Fibroblast of pulmonary artery (primary cell): Measurements from ENCODE around the gene COMMD10.
A peak's percentile ranks its signal among the peaks of the same experiment; 100 is the strongest.

Source experiments
- DNase-seq: peaks from one replicate; pipeline ENCODE4 v3.0.0-alpha.2; 2010; ENCODE audit warnings: low read depth
- H3K4me3 ChIP-seq: replicated peaks from 2 replicates; pipeline ENCODE4 v1.5.1; 2011; ENCODE audit warnings: low read depth, mild to moderate bottlenecking, control low read depth, low read length, moderate library complexity
- TF ChIP-seq, protein P1 (sequence below): IDR thresholded peaks from 2 replicates; pipeline ENCODE4 v1.5.1; 2011; ENCODE audit warnings: mild to moderate bottlenecking, control low read depth, low read length, inconsistent platforms; ENCODE audit errors: missing control alignments

The COMMD10 gene

DNA sequence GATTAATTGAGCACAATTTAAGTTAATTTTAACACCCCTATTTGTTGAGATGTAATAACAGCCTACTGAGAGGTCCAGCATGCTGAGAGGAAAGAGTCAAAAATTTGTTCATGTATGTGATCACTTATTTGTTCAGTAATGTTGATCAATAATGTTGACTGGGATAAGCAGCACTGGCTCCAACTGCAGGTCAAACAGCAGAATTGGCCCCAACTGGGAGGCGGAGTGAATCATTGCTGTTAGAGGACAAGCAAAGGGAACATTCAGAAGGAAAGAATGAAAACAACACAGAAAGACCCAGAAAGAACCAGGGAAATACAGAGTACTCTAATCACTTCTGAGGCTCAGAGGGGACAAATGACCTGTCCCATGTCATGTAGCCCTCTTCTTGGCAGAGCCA lies 221.1 kb downstream of the COMMD10 start:
- DNase-seq = no peak
- H3K4me3 ChIP-seq = no peak overlapping the region
- TF ChIP-seq, protein P1, sequence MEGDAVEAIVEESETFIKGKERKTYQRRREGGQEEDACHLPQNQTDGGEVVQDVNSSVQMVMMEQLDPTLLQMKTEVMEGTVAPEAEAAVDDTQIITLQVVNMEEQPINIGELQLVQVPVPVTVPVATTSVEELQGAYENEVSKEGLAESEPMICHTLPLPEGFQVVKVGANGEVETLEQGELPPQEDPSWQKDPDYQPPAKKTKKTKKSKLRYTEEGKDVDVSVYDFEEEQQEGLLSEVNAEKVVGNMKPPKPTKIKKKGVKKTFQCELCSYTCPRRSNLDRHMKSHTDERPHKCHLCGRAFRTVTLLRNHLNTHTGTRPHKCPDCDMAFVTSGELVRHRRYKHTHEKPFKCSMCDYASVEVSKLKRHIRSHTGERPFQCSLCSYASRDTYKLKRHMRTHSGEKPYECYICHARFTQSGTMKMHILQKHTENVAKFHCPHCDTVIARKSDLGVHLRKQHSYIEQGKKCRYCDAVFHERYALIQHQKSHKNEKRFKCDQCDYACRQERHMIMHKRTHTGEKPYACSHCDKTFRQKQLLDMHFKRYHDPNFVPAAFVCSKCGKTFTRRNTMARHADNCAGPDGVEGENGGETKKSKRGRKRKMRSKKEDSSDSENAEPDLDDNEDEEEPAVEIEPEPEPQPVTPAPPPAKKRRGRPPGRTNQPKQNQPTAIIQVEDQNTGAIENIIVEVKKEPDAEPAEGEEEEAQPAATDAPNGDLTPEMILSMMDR = no peak

DNA sequence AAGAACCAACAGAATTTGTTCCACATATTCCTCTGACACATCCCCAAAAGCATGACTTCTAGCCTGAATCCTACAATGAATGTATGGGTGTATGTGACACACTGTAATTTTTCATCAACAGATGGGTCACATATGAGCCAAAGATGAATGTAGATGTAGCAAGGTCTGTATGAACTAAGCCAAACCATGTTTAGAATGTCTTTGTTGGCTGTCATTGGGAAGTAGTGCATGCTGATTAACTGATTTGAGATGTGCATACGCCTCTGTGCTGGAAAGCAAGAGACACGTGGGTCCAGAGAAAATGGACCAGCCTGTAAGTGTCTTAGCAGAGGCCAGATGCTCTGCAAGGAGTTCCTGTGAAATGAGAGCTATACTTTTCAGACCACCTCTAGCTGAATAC lies 222.0 kb downstream of the COMMD10 start:
- TF ChIP-seq, protein P1 = no peak
- H3K4me3 ChIP-seq = no peak overlapping the region
- no peak for DNase-seq

DNA sequence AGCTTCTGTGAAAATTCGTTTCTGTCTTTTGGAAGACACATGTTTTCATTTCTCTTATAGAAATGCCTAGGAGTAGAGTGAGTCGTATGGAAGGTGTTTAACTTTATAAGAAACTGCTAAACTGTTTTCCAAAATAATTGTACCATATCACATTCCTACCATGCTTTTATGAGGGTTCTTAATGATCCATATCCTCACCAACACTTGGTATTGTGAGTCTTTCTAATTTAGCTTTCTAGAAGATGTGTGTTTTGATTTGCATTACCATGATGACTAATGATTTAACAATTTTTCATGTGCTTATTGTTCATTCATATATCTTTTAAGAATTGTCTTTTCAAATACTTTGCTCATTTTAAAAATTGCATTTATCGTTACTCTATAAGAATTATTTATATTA lies 223.6 kb downstream of the COMMD10 start:
- no peak overlapping the region for H3K4me3 ChIP-seq
- TF ChIP-seq, protein P1 = no peak
- no peak for DNase-seq

DNA sequence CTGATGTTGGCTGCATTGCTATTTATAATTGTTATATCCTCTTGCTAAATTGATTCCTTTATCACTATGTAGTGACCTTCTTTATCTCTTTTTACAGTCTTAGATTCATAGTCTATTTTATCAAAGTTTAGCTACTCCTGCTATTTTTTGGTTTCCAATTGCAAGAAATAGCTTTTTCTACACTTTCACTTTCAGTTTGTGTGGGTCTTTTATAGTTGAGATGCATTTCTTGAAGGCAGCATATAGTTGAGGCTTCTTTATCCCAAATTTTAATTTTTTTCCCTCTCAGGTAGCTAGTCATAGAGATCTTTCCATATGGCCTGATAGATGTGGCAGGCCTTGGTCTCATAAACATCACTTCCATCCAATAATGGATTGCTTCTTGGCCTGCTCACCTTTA lies 228.5 kb downstream of the COMMD10 start:
- DNase-seq = no peak
- no peak overlapping the region for H3K4me3 ChIP-seq
- TF ChIP-seq, protein P1 = no peak

DNA sequence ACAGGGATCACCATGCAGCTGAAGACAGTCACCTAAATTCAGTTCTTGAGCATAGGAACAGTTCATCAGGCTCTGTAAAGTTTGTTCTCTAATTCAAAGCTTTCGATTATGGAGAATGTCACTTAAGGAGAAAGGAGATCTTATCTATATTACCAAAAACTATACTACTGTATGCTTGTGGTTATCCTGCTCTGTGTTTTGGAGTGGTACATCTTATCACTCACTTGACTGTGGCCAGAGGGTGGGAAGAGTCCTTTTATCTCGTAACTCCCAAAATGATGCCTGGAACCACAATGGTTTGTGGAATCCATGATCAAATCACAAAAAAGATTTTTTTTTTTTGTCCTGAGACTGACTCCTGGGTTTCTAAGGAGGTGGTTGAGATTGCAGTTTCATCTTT lies 230.7 kb downstream of the COMMD10 start:
- TF ChIP-seq, protein P1 = no peak
- no peak for DNase-seq
- H3K4me3 ChIP-seq = no peak overlapping the region

DNA sequence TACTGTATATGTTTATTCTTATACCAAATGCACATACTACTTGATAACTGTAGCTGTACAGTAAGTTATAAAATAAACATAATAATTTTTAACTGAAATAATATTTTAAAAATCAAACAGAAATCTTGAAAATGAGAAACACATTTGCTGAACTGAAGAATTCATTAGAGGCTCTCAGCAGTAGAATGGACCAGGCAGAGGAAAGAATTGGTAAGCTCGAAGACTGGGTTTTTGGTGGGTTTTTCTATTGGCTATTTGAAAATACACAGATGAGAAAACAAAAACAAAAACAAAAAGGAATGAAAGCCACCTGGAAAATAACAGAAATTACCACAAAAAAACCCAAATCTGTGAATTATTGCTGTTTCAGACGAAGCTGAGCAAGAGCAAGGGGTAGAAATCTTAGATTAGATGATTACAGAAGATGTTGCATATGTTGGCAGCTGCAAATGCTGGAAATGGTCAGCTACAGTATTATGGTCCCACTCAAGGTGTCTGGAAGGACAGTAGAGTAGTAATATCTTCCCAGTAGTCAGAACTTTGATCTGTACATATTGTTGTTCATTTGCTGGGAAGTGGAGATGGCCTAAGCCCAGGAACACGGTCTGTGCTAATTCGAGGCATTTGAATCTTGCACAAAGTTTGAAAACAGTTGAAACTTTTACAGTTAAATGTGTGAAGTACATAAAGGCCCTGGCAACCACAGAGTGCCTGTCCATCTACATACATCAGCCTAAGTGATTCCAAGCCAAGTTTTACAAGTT lies 233.4 kb downstream of the COMMD10 start:
- no peak for DNase-seq
- no peak overlapping the region for H3K4me3 ChIP-seq
- TF ChIP-seq, protein P1 = no peak

DNA sequence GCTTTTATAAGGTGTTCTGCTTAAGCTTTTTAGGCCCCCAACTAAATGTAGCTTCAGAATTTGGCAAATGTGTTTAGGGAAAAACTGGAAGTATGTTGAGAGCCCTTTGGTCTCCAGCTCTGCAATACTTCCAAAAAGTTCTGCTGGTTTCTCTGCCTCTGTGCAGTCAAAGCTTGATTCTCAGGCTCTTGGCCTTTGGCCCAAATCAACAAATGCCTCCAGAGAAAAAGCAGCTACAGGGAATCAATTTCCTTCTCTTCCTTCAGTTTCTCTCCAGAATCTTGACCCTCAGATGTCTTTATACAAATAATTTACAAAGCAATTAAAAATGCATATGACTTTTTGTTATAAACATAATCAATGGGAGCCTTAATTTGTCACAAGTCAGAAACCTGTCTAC lies 235.7 kb downstream of the COMMD10 start:
- TF ChIP-seq, protein P1 = no peak
- DNase-seq = peak; percentile 26

More for the DNA sequence above, 235.7 kb downstream of the COMMD10 start:
- H3K4me3 ChIP-seq = no peak overlapping the region
